ENCODE measurements around the gene ATP2A3. TPM values are rescaled to one million over a fixed set of nuclear protein-coding genes. Genes with fewer than 3 reads are reported as not detected.
"Not testable (repeated sequence)": the region's sequence is repeated elsewhere in the genome, so short reads cannot be mapped to it uniquely, and the experiment has no call there.

Gene ATP2A3
- total and polyA plus RNA-seq, 4 experiments from 2014 or later: 34.4 to 177 (median 123) TPM

GRCh38 chr17:3991699-3992098 is 27.5 kb upstream of the ATP2A3 start:
- H3K36me3 Mint-ChIP-seq; H3K36me3 ChIP-seq (ENCODE audit: insufficient read depth, low read length); DNase-seq; H3K27me3 ChIP-seq (ENCODE audit: insufficient read depth, low read length); H3K27ac ChIP-seq (ENCODE audit: low read depth, low read length); H3K4me3 ChIP-seq (ENCODE audit: low read length in 2 of 2); H3K4me1 ChIP-seq (ENCODE audit: insufficient read depth, low read length); H3K9me3 ChIP-seq (ENCODE audit: control insufficient read depth in 1 of 2, low read length in 2 of 2); H3K27ac Mint-ChIP-seq; H3K4me3 Mint-ChIP-seq; H3K4me1 Mint-ChIP-seq; intact Hi-C loops (cut with micrococcal nuclease); CTCF ChIA-PET (ENCODE audit: partially characterized antibody): not testable (repeated sequence)
- H3K9me3 Mint-ChIP-seq: peaks cover 0 to 22% (median 13%) of the 10 kb centered on the region in 8 donors
- POLR2A ChIA-PET (ENCODE audit: partially characterized antibody): interaction anchor here (0.6 kb wide), 1 partner anchor 1590 kb away, joined by 3 read pairs; no protein-coding TSS in a partner anchor
- H3K27me3 Mint-ChIP-seq: peaks cover 4 to 11% of the 10 kb centered on the region in 2 donors

GRCh38 chr17:3990386-3991127 is 26.3 kb upstream of the ATP2A3 start:
- intact Hi-C loops (cut with micrococcal nuclease): no loop called here
- DNase-seq: no peak

GRCh38 chr17:3989041-3989886 is 25.0 kb upstream of the ATP2A3 start:
- intact Hi-C loops (cut with micrococcal nuclease): no loop called here
- H3K4me1 ChIP-seq (ENCODE audit: insufficient read depth, low read length): no peaks in the 10 kb centered on the region
- Mint-ChIP-seq H3K4me1 (peaks cover 0 to 4% (median 2%) of the 10 kb centered on the region in 4 donors), H3K27ac (no peak overlapping the region), H3K9me3 (peaks cover 0 to 3% (median 2%) of the 10 kb centered on the region in 8 donors), H3K4me3 (no peak overlapping the region), H3K36me3 (no peaks in the 10 kb centered on the region), H3K27me3 (peaks cover 2 to 8% of the 10 kb centered on the region in 2 donors)
- H3K27me3 ChIP-seq (ENCODE audit: insufficient read depth, low read length): no peaks in the 10 kb centered on the region
- no peak overlapping the region for H3K27ac ChIP-seq (ENCODE audit: low read depth, low read length)
- CTCF ChIA-PET (ENCODE audit: partially characterized antibody): no interaction called here
- no peak for DNase-seq
- no peak overlapping the region for H3K4me3 ChIP-seq (ENCODE audit: low read length in 2 of 2)
- no peaks in the 10 kb centered on the region for H3K9me3 ChIP-seq (ENCODE audit: control insufficient read depth in 1 of 2, low read length in 2 of 2)
- POLR2A ChIA-PET (ENCODE audit: partially characterized antibody): no interaction called here
- H3K36me3 ChIP-seq (ENCODE audit: insufficient read depth, low read length): no peaks in the 10 kb centered on the region

More at GRCh38 chr17:3990386-3991127, 26.3 kb upstream of the ATP2A3 start:
- Histone ChIP-seq H3K9me3 (ENCODE audit: control insufficient read depth in 1 of 2, low read length in 2 of 2) (no peaks in the 10 kb centered on the region), H3K27me3 (ENCODE audit: insufficient read depth, low read length) (no peaks in the 10 kb centered on the region), H3K4me3 (ENCODE audit: low read length in 2 of 2) (no peak overlapping the region), H3K4me1 (ENCODE audit: insufficient read depth, low read length) (no peaks in the 10 kb centered on the region), H3K27ac (ENCODE audit: low read depth, low read length) (no peak overlapping the region), H3K36me3 (ENCODE audit: insufficient read depth, low read length) (no peaks in the 10 kb centered on the region)
- ChIA-PET CTCF (ENCODE audit: partially characterized antibody) (no interaction called here), POLR2A (ENCODE audit: partially characterized antibody) (no interaction called here)
- H3K27me3 Mint-ChIP-seq: peaks cover 2 to 8% of the 10 kb centered on the region in 2 donors
- no peak overlapping the region for H3K4me3 Mint-ChIP-seq
- H3K4me1 Mint-ChIP-seq: peaks cover 0 to 2% (median 0%) of the 10 kb centered on the region in 4 donors
- no peak overlapping the region for H3K27ac Mint-ChIP-seq
- no peaks in the 10 kb centered on the region for H3K36me3 Mint-ChIP-seq
- H3K9me3 Mint-ChIP-seq: peaks cover 0 to 14% (median 12%) of the 10 kb centered on the region in 8 donors

GRCh38 chr17:3988297-3989040 is 24.2 kb upstream of the ATP2A3 start:
- Mint-ChIP-seq H3K36me3 (no peaks in the 10 kb centered on the region), H3K27ac (no peak overlapping the region), H3K4me3 (no peak overlapping the region), H3K9me3 (no peaks in the 10 kb centered on the region), H3K27me3 (peaks cover 0 to 10% of the 10 kb centered on the region in 2 donors), H3K4me1 (peaks cover 0 to 9% (median 3%) of the 10 kb centered on the region in 4 donors)
- Histone ChIP-seq H3K36me3 (ENCODE audit: insufficient read depth, low read length) (no peaks in the 10 kb centered on the region), H3K9me3 (ENCODE audit: control insufficient read depth in 1 of 2, low read length in 2 of 2) (no peaks in the 10 kb centered on the region), H3K4me3 (ENCODE audit: low read length in 2 of 2) (no peak overlapping the region), H3K27ac (ENCODE audit: low read depth, low read length) (no peak overlapping the region), H3K4me1 (ENCODE audit: insufficient read depth, low read length) (peaks cover 4% of the 10 kb centered on the region), H3K27me3 (ENCODE audit: insufficient read depth, low read length) (no peaks in the 10 kb centered on the region)
- no peak for DNase-seq
- ChIA-PET CTCF (ENCODE audit: partially characterized antibody) (no interaction called here), POLR2A (ENCODE audit: partially characterized antibody) (interaction anchor here (0.7 kb wide), 1 partner anchor 27 kb away, joined by 3 read pairs; no protein-coding TSS in a partner anchor)
- intact Hi-C loops (cut with micrococcal nuclease): no loop called here

GRCh38 chr17:3986939-3987335 is 22.7 kb upstream of the ATP2A3 start:
- intact Hi-C loops (cut with micrococcal nuclease): no loop called here

GRCh38 chr17:3986270-3986938 is 22.2 kb upstream of the ATP2A3 start:
- Mint-ChIP-seq H3K27ac (no peak overlapping the region), H3K27me3 (peaks cover 0 to 6% of the 10 kb centered on the region in 2 donors), H3K9me3 (no peaks in the 10 kb centered on the region), H3K36me3 (no peaks in the 10 kb centered on the region), H3K4me3 (no peak overlapping the region), H3K4me1 (peaks cover 0 to 10% (median 3%) of the 10 kb centered on the region in 4 donors)
- no peak for DNase-seq
- Histone ChIP-seq H3K27me3 (ENCODE audit: insufficient read depth, low read length) (no peaks in the 10 kb centered on the region), H3K4me3 (ENCODE audit: low read length in 2 of 2) (no peak overlapping the region), H3K4me1 (ENCODE audit: insufficient read depth, low read length) (peaks cover 4% of the 10 kb centered on the region), H3K27ac (ENCODE audit: low read depth, low read length) (no peak overlapping the region), H3K9me3 (ENCODE audit: control insufficient read depth in 1 of 2, low read length in 2 of 2) (no peaks in the 10 kb centered on the region), H3K36me3 (ENCODE audit: insufficient read depth, low read length) (no peaks in the 10 kb centered on the region)
- ChIA-PET POLR2A (ENCODE audit: partially characterized antibody) (no interaction called here), CTCF (ENCODE audit: partially characterized antibody) (interaction anchor here (1.5 kb wide), 1 partner anchor 21 kb away, joined by 3 read pairs; no protein-coding TSS in a partner anchor)
- intact Hi-C loops (cut with micrococcal nuclease): no loop called here

More at GRCh38 chr17:3986939-3987335, 22.7 kb upstream of the ATP2A3 start:
- Mint-ChIP-seq H3K4me1 (peaks cover 0 to 10% (median 3%) of the 10 kb centered on the region in 4 donors), H3K4me3 (no peak overlapping the region), H3K27ac (no peak overlapping the region), H3K9me3 (no peaks in the 10 kb centered on the region), H3K27me3 (peaks cover 0 to 6% of the 10 kb centered on the region in 2 donors), H3K36me3 (no peaks in the 10 kb centered on the region)
- Histone ChIP-seq H3K36me3 (ENCODE audit: insufficient read depth, low read length) (no peaks in the 10 kb centered on the region), H3K4me3 (ENCODE audit: low read length in 2 of 2) (no peak overlapping the region), H3K27me3 (ENCODE audit: insufficient read depth, low read length) (no peaks in the 10 kb centered on the region), H3K9me3 (ENCODE audit: control insufficient read depth in 1 of 2, low read length in 2 of 2) (no peaks in the 10 kb centered on the region), H3K27ac (ENCODE audit: low read depth, low read length) (no peak overlapping the region), H3K4me1 (ENCODE audit: insufficient read depth, low read length) (peaks cover 4% of the 10 kb centered on the region)
- no peak for DNase-seq
- POLR2A ChIA-PET (ENCODE audit: partially characterized antibody): no interaction called here
- CTCF ChIA-PET (ENCODE audit: partially characterized antibody): interaction anchor here (1.5 kb wide), 1 partner anchor 22 kb away, joined by 3 read pairs; no protein-coding TSS in a partner anchor
